GM21576 (cell line): ENCODE data around the gene FZD10.

ENCODE experiments used
- ATAC-seq: cut with Tn5 transposase; IDR thresholded peaks from one replicate; pipeline ENCODE4 v1.9.1; 2021; ENCODE audit warnings: mild to moderate bottlenecking, moderate library complexity; ENCODE audit not compliant: unreplicated experiment

FZD10 gene

GRCh38 chr12:130152386-130152785 lies 9.9 kb upstream of the FZD10 start:
- ATAC-seq: no peak

- no peak for ATAC-seq
These were observed 8.5 kb upstream of the FZD10 start for GRCh38 chr12:130153803-130154202.

GRCh38 chr12:130154276-130155070 lies 7.8 kb upstream of the FZD10 start:
- no peak for ATAC-seq

- ATAC-seq: no peak
These were observed 6.7 kb upstream of the FZD10 start for GRCh38 chr12:130155416-130156073.

- no peak for ATAC-seq
These were observed 5.5 kb upstream of the FZD10 start for GRCh38 chr12:130156652-130157275.

GRCh38 chr12:130157998-130158753 lies 4.1 kb upstream of the FZD10 start:
- no peak for ATAC-seq

GRCh38 chr12:130158754-130159059 lies 3.6 kb upstream of the FZD10 start:
- no peak for ATAC-seq

- ATAC-seq: no peak
These were observed 2.0 kb upstream of the FZD10 start for GRCh38 chr12:130160306-130160705.

- no peak for ATAC-seq
These were observed 1.5 kb upstream of the FZD10 start for GRCh38 chr12:130160711-130161231.

GRCh38 chr12:130161261-130162243 lies 712 bp upstream of the FZD10 start:
- ATAC-seq: no peak

GRCh38 chr12:130162745-130163460 lies 639 bp downstream of the FZD10 start:
- no peak for ATAC-seq

- no peak for ATAC-seq
These were observed 1.4 kb downstream of the FZD10 start for GRCh38 chr12:130163461-130164215.

- no peak for ATAC-seq
These were observed 1.9 kb downstream of the FZD10 start for GRCh38 chr12:130164216-130164542.

- no peak for ATAC-seq
These were observed 2.7 kb downstream of the FZD10 start for GRCh38 chr12:130164936-130165335.

GRCh38 chr12:130166306-130166705 lies 4.0 kb downstream of the FZD10 start:
- no peak for ATAC-seq

- no peak for ATAC-seq
These were observed 5.3 kb downstream of the FZD10 start for GRCh38 chr12:130167537-130167936.

GRCh38 chr12:130169256-130169655 lies 7.0 kb downstream of the FZD10 start:
- no peak for ATAC-seq

GRCh38 chr12:130169924-130170323 lies 7.7 kb downstream of the FZD10 start:
- no peak for ATAC-seq

- ATAC-seq: no peak
These were observed 8.3 kb downstream of the FZD10 start for GRCh38 chr12:130170611-130171010.
